ENCODE results near the gene C2CD2. TPM values are rescaled to one million over a fixed set of nuclear protein-coding genes. Genes with fewer than 3 reads are reported as not detected.

Gene C2CD2
- total RNA-seq, 1 experiment from 2014 or later: 9.3 TPM

- DNase-seq (ENCODE audit: extremely low read depth, low read depth): no peak
Measured at GRCh38 chr21:41975391-41976272, 21.8 kb upstream of the C2CD2 start.

- DNase-seq (ENCODE audit: extremely low read depth, low read depth): no peak
Measured at GRCh38 chr21:41974752-41975053, 20.9 kb upstream of the C2CD2 start.

- DNase-seq (ENCODE audit: extremely low read depth, low read depth): no peak
Measured at GRCh38 chr21:41973861-41974751, 20.3 kb upstream of the C2CD2 start.

- no peak for DNase-seq (ENCODE audit: extremely low read depth, low read depth)
Measured at GRCh38 chr21:41973427-41973831, 19.6 kb upstream of the C2CD2 start.

GRCh38 chr21:41972511-41973205 is 18.8 kb upstream of the C2CD2 start:
- DNase-seq (ENCODE audit: extremely low read depth, low read depth): no peak

GRCh38 chr21:41971891-41972290 is 18.1 kb upstream of the C2CD2 start:
- DNase-seq (ENCODE audit: extremely low read depth, low read depth): no peak

GRCh38 chr21:41970751-41971653 is 17.2 kb upstream of the C2CD2 start:
- no peak for DNase-seq (ENCODE audit: extremely low read depth, low read depth)

- no peak for DNase-seq (ENCODE audit: extremely low read depth, low read depth)
Measured at GRCh38 chr21:41970106-41970391, 16.2 kb upstream of the C2CD2 start.

- DNase-seq (ENCODE audit: extremely low read depth, low read depth): no peak
Measured at GRCh38 chr21:41967708-41968107, 13.9 kb upstream of the C2CD2 start.

- no peak for DNase-seq (ENCODE audit: extremely low read depth, low read depth)
Measured at GRCh38 chr21:41966872-41967621, 13.2 kb upstream of the C2CD2 start.

GRCh38 chr21:41966041-41966833 is 12.4 kb upstream of the C2CD2 start:
- no peak for DNase-seq (ENCODE audit: extremely low read depth, low read depth)

- DNase-seq (ENCODE audit: extremely low read depth, low read depth): no peak
Measured at GRCh38 chr21:41965461-41966013, 11.7 kb upstream of the C2CD2 start.

GRCh38 chr21:41965045-41965444 is 11.2 kb upstream of the C2CD2 start:
- DNase-seq (ENCODE audit: extremely low read depth, low read depth): no peak

- DNase-seq (ENCODE audit: extremely low read depth, low read depth): no peak
Measured at GRCh38 chr21:41964171-41964570, 10.4 kb upstream of the C2CD2 start.

- DNase-seq (ENCODE audit: extremely low read depth, low read depth): no peak
Measured at GRCh38 chr21:41962425-41962966, 8.7 kb upstream of the C2CD2 start.

GRCh38 chr21:41961753-41962152 is 7.9 kb upstream of the C2CD2 start:
- DNase-seq (ENCODE audit: extremely low read depth, low read depth): no peak

- DNase-seq (ENCODE audit: extremely low read depth, low read depth): no peak
Measured at GRCh38 chr21:41961282-41961701, 7.5 kb upstream of the C2CD2 start.

GRCh38 chr21:41960386-41960785 is 6.6 kb upstream of the C2CD2 start:
- DNase-seq (ENCODE audit: extremely low read depth, low read depth): no peak

All from NCI-H460 (cell line).